KBM-7 (cell line): ENCODE data around the gene XPC.

Source experiments
- DNase-seq: peaks from one replicate; pipeline ENCODE4 v3.0.0-alpha.2; 2015
- in situ Hi-C: fragments of 300-500 bp; cut with MboI; formaldehyde crosslinking; loops from 2 replicates; pipeline ENCODE4 v1.14.3; 2020; ENCODE audit warnings: low sequenced_read_pairs, low pct_unique_long_range_greater_than_20kb, mixed read lengths

XPC gene

GRCh38 chr3:14152233-14152962 is 26.0 kb downstream of the XPC start:
- in situ Hi-C loops, result no loop called here
- DNase-seq, result peak; percentile 38

DNA sequence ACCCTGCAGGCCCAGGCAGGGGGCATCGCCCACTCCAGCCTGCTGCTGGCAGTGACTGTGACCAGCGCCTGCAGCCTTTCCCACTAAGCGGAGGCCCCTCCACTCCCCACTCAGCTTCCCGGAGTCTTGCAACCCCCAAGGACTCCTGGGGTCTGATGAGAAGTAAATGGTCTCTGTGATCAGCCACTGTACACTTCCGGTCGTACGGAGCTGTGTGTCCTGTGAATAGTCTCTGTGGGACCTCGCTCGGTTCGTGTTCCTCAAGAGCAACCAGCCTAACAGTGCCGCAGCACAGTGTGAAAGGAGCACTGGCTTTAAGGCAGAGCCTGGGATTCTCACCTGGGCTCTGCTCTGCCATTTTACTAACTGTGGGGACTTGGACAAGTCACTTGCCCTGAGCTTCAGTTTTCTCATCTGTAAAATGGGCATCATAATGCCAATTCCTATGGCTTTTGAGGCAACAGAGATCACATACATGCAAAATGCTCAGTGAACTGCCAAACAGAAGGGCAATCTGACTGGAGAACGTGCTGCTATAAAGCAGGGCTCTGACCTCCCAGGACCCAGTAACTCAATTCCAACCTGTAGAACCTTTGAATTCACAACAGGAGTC is 26.8 kb downstream of the XPC start:
- DNase-seq, result no peak
- in situ Hi-C loops, result no loop called here

- no peak for DNase-seq
- in situ Hi-C loops, result no loop called here
Measured at GRCh38 chr3:14150491-14151230, 27.7 kb downstream of the XPC start.

DNA sequence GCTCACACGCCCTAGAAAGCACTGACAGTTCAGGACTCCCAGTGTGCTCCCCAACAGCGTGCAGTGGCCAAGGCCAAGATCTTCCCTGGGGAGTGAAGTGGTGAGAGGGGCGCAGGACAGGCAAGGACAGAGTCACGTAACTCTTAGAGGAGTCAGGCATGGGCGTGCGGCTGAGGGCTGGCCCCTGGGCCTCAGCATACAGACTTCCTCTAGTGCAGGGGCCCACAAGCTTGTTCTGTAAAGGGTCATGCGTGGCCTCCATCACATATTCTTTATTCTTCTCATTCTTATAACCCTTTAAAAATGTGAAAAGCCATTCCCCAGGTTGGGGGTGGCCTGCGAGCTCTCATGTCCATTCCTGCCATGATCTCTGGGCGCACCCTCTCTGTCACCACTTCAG is 28.3 kb downstream of the XPC start:
- in situ Hi-C loops, result no loop called here
- no peak for DNase-seq

DNA sequence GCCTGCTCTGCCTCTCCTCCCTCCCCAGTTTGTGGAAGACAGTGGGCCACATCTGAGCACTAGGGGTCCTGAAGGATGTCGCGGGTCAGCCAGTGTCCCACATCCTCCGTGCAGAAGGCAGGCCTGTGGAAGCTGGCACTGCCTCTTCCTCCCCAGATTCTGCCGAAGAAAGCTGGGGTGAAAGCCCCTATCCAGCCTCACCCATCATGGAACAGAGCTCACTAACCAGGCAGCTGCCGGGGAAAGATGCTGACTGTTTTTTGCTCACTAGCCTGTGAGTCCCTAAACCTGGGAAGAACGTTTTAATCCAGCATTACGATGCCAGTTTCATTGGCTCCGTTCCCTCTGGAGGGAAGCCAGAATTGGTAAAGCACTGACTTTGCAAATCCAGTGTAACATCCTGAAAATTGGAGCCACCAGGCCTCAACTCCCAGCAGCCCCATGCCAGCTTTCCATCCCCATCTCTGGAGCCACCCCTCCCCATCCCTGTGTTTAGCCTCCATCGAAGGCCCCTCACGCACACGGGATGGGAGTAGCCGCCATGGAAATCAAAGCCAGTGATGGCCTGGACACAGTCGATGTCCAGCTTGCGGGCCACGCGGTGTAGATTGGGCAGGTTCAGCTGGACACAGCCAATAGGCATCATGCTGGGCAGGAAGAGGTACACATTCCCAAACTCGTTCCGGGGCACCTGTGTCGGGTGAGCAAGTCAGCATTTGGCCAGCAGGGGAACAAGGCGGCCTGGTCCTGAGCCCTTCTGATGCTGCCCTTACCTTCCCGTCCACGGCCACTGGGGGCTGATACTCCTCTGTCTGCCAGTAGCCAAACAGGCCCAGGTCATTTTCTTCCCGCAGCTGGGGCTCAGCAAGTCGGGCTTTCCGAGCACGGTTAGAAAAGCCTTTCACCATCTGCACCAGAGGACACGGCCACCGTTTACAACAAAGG is 30.1 kb downstream of the XPC start:
- in situ Hi-C loops, result no loop called here
- DNase-seq, result no peak

- no peak for DNase-seq
- in situ Hi-C loops, result no loop called here
Measured at GRCh38 chr3:14147617-14148016, 30.8 kb downstream of the XPC start.

GRCh38 chr3:14147066-14147435 is 31.4 kb downstream of the XPC start:
- no peak for DNase-seq
- in situ Hi-C loops, result no loop called here

- DNase-seq, result no peak
- in situ Hi-C loops, result no loop called here
Measured at GRCh38 chr3:14146381-14147065, 31.9 kb downstream of the XPC start.

- in situ Hi-C loops, result no loop called here
- DNase-seq, result no peak
Measured at GRCh38 chr3:14145670-14146380, 32.6 kb downstream of the XPC start.

DNA sequence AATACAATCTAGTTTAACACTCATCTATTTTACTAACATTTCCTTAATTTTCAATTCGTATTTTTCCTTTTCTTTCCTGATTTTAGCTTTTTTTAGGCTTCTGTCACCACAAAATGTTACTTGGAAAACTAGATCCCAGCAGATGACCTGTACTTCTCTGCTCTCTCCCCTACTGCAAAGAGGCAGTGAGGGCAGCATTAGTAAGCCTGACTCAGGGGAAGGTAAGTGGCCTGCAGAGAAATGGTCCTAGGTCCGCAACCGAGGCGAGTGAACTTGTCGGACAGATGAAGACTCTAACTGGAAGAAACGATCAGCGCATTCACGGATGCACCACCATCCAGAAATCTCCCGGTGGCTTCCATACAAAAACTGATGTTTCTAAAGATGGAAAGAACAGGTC is 33.2 kb downstream of the XPC start:
- DNase-seq, result no peak
- in situ Hi-C loops, result no loop called here

DNA sequence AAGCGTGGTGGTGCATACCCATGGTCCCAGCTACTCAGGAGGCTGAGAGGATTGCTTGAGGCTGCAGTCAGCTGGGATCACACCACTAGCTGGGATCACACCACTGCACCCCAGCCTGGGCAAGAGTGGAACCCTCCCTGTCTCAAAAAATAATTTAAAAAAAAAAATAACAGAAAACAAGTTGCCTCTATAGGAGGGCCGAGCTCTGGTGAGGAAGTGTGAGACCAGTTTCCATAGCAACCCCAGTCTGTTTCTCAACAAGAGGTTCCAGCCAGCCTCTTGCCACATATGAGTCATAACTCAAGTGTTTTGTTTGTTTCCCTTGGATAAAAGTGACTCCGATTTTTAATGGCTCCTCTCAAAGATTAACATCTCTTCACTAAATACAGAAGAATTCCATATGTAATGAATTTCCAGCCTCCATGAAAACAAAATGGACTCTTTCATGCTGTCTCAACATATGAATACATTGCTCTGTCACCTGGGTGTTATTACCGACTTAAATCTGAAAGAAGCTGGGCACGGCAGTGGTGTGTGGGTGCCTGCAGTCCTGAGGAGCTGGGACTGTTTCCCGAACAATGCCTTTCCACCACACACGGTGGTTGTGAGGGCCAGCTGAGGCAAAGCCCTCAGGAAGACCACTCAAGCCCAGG is 33.9 kb downstream of the XPC start:
- in situ Hi-C loops, result no loop called here
- DNase-seq, result peak; percentile 94

- DNase-seq, result no peak
- in situ Hi-C loops, result no loop called here
Measured at GRCh38 chr3:14143271-14144225, 34.9 kb downstream of the XPC start.

DNA sequence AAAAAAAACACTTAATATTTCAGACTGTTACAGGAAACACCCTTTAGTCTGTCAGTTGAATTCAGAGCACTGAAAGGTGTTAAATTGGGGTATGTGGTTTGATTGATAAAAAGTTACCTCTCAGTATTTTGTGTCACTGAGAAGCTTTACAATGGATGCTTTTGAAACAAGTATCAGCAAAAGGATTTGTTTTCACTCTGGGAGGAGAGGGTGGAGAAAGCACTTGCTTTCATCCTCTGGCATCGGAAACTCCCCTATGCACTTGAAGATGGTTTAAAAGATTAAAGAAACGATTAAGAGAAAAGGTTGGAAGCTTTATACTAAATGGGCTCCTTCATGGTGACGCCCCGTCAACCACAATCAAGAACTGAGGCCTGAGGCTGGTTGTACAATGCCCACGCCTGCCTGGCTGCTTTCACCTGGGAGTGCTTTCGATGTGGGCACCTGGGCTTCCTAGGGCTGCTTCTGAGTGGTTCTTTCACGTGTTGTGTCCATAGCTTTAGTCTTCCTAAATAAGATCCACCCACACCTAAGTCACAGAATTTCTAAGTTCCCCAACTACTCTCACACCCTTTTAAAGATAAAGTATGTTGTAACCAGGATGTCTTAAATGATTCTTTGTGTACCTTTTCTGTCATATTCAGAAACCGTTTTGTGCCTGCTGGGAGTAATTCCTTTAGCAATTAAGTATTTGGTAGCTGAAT is 35.7 kb downstream of the XPC start:
- in situ Hi-C loops, result no loop called here
- no peak for DNase-seq

- DNase-seq, result no peak
- in situ Hi-C loops, result no loop called here
Measured at GRCh38 chr3:14141602-14142341, 36.6 kb downstream of the XPC start.

DNA sequence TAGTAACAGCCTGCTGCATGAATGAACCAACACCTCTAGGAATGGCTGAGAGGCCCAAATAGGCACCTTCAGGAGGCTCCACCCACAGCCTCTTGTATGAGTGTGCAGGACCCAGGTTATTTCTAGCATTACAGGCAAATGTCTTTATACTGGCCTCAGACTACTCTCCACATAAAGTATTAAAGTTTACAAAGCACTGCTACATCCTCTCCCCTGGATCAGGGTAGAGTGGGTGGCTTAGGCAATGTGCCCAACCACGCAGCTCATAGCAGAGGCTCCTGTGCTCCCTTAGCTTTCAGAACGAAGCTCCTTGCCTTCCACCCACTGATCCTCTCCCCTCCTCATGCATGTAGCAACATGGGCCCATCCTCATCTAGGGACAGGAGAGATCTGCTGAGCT is 37.3 kb downstream of the XPC start:
- in situ Hi-C loops, result no loop called here
- no peak for DNase-seq

DNA sequence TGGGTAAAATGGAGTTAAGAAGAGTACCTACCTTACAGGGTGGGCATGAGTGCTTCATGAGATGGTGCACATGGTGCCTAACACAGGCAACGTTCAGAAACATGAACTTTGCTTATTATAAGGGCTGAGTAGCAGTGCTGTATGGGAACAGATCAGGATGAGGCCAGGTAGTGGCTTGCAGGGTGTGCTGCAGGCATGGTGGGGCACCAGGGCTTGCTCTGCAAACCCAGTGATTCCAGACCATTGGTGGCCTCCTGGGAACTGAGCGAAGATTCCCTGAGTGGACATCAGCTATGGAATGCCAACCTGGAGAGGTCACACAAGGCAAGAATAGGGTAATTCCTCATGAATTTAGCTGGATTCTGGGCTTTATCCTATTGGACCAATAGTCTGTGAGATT is 37.7 kb downstream of the XPC start:
- in situ Hi-C loops, result no loop called here
- DNase-seq, result no peak
